Lower leg skin (tissue), 3 donors: ENCODE results near the gene NR1D1.

Experiments
- CTCF ChIP-seq, 3 donors: fragments of 450-650 bp; IDR thresholded peaks; one replicate each; pipeline ENCODE4 v1.5.1; 2016; ENCODE audit warnings: antibody characterized with exemption in 3 of 3, mild to moderate bottlenecking in 3 of 3, moderate library complexity in 2 of 3
- POLR2A ChIP-seq, 2 donors: fragments of 450-650 bp; IDR thresholded peaks; one replicate each; pipeline ENCODE4 v1.6.1; 2016 to 2017; ENCODE audit warnings: antibody characterized with exemption in 2 of 2, mild to moderate bottlenecking in 1 of 2, moderate library complexity in 1 of 2

- no peak for TF ChIP-seq CTCF (IDR thresholded peaks at IDR 0.05)
- no peak for TF ChIP-seq POLR2A (IDR thresholded peaks at IDR 0.05)
Measured at GRCh38 chr17:40124279-40125141, 24.1 kb upstream of the NR1D1 start.
